GM12892 (cell line): ENCODE measurements around the gene PNKD.

Source experiments
- POLR2A ChIP-seq: IDR thresholded peaks from 2 replicates; pipeline ENCODE4 v1.6.1; 2011; ENCODE audit warnings: low read depth, low read length, control low read depth
- POLR2AphosphoS5 ChIP-seq: IDR thresholded peaks from 2 replicates; pipeline ENCODE4 v1.6.1; 2011; ENCODE audit warnings: low read depth, low read length, control low read depth
- TAF1 ChIP-seq: IDR thresholded peaks from 2 replicates; pipeline ENCODE4 v1.6.1; 2011; ENCODE audit warnings: low read depth, mild to moderate bottlenecking, control low read depth, low read length, borderline replicate concordance

GRCh38 chr2:218334531-218334930 is 64.2 kb downstream of the PNKD start:
- no peak for TF ChIP-seq POLR2AphosphoS5
- no peak for TF ChIP-seq POLR2A
- TF ChIP-seq TAF1: no peak
